Measurements from ENCODE around the gene SERTM1.

Gene SERTM1

GRCh38 chr13:36673838-36674326, at the start of gene SERTM1:
TSS of gene SERTM1 (plus strand) at chr13:36674020. CDS start at chr13:36695079, 21,059 bp downstream.
- no peak for DNase-seq

GRCh38 chr13:36628377-36629056, 45.3 kb upstream of the SERTM1 start:
- no peak for DNase-seq

- no peak for DNase-seq
Measured at GRCh38 chr13:36629057-36629385, 44.8 kb upstream of the SERTM1 start.

GRCh38 chr13:36630181-36630803, 43.5 kb upstream of the SERTM1 start:
- DNase-seq: no peak

- no peak for DNase-seq
Measured at GRCh38 chr13:36639610-36640009, 34.2 kb upstream of the SERTM1 start.

GRCh38 chr13:36650611-36651010, 23.2 kb upstream of the SERTM1 start:
- no peak for DNase-seq

GRCh38 chr13:36665630-36666029, 8.2 kb upstream of the SERTM1 start:
- DNase-seq: no peak

- DNase-seq: no peak
Measured at GRCh38 chr13:36666477-36667229, 7.2 kb upstream of the SERTM1 start.

GRCh38 chr13:36668316-36668715, 5.5 kb upstream of the SERTM1 start:
- DNase-seq: no peak

- no peak for DNase-seq
Measured at GRCh38 chr13:36673352-36673751, 468 bp upstream of the SERTM1 start.

- no peak for DNase-seq
Measured at GRCh38 chr13:36674337-36675212, 755 bp downstream of the SERTM1 start.

- DNase-seq: no peak
Measured at GRCh38 chr13:36675213-36675536, 1.4 kb downstream of the SERTM1 start.

- no peak for DNase-seq
Measured at GRCh38 chr13:36680913-36681312, 7.1 kb downstream of the SERTM1 start.

- DNase-seq: no peak
Measured at GRCh38 chr13:36681894-36682624, 8.2 kb downstream of the SERTM1 start.

GRCh38 chr13:36683701-36684100, 9.9 kb downstream of the SERTM1 start:
- no peak for DNase-seq

GRCh38 chr13:36685927-36686326, 12.1 kb downstream of the SERTM1 start:
- DNase-seq: no peak

GRCh38 chr13:36696410-36697010, 22.7 kb downstream of the SERTM1 start:
- no peak for DNase-seq

GRCh38 chr13:36700170-36700569, 26.4 kb downstream of the SERTM1 start:
- DNase-seq: no peak

- DNase-seq: no peak
Measured at GRCh38 chr13:36706755-36707154, 32.9 kb downstream of the SERTM1 start.

GRCh38 chr13:36709136-36709890, 35.5 kb downstream of the SERTM1 start:
- DNase-seq: no peak

GRCh38 chr13:36710396-36710795, 36.6 kb downstream of the SERTM1 start:
- no peak for DNase-seq

All from KG1 (cell line).